Body of pancreas (tissue), 4 donors: ENCODE measurements around the gene PTDSS2. TPM values are rescaled to one million over a fixed set of nuclear protein-coding genes. Genes with fewer than 3 reads are reported as not detected.
A peak's percentile ranks its signal among the peaks of the same experiment; 100 is the strongest.

Experiments used
- ATAC-seq: fragments of 150-250 bp; one replicate; pipeline ENCODE4 v1.9.1; 2016
- DNase-seq, 4 donors: peaks; one replicate each; pipeline ENCODE4 v3.0.0-alpha.2; 2019
- H3K27ac ChIP-seq, 4 donors: fragments of 200-600 bp; sonication (generic); 1 replicate in 3 of 4; 2 replicates in 1 of 4; pipeline versions ENCODE4 v1.5.1 to v1.6.1; 2016 to 2019; ENCODE audit warnings: mild to moderate bottlenecking in 1 of 4, mixed read lengths in 1 of 4, moderate library complexity in 1 of 4
- H3K27me3 ChIP-seq, 2 donors: fragments of 200-600 bp; sonication (generic); one replicate each; pipeline ENCODE4 v1.6.0; 2016; ENCODE audit warnings: mild to moderate bottlenecking in 1 of 2
- H3K36me3 ChIP-seq, 2 donors: fragments of 200-600 bp; sonication (generic); replicated peaks in 1 of 2; 2 replicates each; pipeline ENCODE4 v1.5.1; 2016; ENCODE audit warnings: low read depth in 2 of 2; ENCODE audit not compliant: insufficient read depth in 1 of 2
- H3K4me1 ChIP-seq: fragments of 200-600 bp; sonication (generic); one replicate; pipeline ENCODE4 v1.6.0; 2016
- H3K4me3 ChIP-seq, 2 donors: fragments of 200-600 bp; sonication (generic); 1 replicate in 1 of 2; 2 replicates in 1 of 2; pipeline ENCODE4 v1.5.1; 2016 to 2019
- H3K9me3 ChIP-seq, 3 donors: fragments of 200-600 bp; sonication (generic); 1 replicate in 2 of 3; 2 replicates in 1 of 3; pipeline ENCODE4 v1.5.1; 2016
- POLR2A ChIP-seq, 3 donors: fragments of 450-650 bp; IDR thresholded peaks; one replicate each; pipeline ENCODE4 v1.6.1; 2016; ENCODE audit warnings: antibody characterized with exemption in 3 of 3, mild to moderate bottlenecking in 2 of 3
- WGBS, 2 donors: methylation state at CpG; one replicate each; pipeline ENCODE4 v1.1.5; 2017; 5-methylcytosine and 5-hydroxymethylcytosine counted together
- intact Hi-C: fragments of 100-400 bp; cut with DNase I; formaldehyde crosslinking; loops from one replicate; pipeline ENCODE4 v1.15.1; 2023
- total RNA-seq, 2 donors: library from RNA; depleted of rRNA; stranded (reverse); fragments of >200 nt; gene quantifications; one replicate each; pipeline ENCODE4 v1.1.0, GENCODE V29; 2016
- TF ChIP-seq, protein P1 (sequence below), 7 experiments: fragments of 450-650 bp in 4 of 7; fragments of 200-600 bp in 3 of 7; sonication (generic) in 3 of 7; IDR thresholded peaks; one replicate each; pipeline ENCODE4 v1.5.1; 2016 to 2019; ENCODE audit warnings: antibody characterized with exemption in 7 of 7

PTDSS2 gene
- total RNA-seq, 2 donors from 2014 or later = 17.4 to 93.3 TPM

DNA sequence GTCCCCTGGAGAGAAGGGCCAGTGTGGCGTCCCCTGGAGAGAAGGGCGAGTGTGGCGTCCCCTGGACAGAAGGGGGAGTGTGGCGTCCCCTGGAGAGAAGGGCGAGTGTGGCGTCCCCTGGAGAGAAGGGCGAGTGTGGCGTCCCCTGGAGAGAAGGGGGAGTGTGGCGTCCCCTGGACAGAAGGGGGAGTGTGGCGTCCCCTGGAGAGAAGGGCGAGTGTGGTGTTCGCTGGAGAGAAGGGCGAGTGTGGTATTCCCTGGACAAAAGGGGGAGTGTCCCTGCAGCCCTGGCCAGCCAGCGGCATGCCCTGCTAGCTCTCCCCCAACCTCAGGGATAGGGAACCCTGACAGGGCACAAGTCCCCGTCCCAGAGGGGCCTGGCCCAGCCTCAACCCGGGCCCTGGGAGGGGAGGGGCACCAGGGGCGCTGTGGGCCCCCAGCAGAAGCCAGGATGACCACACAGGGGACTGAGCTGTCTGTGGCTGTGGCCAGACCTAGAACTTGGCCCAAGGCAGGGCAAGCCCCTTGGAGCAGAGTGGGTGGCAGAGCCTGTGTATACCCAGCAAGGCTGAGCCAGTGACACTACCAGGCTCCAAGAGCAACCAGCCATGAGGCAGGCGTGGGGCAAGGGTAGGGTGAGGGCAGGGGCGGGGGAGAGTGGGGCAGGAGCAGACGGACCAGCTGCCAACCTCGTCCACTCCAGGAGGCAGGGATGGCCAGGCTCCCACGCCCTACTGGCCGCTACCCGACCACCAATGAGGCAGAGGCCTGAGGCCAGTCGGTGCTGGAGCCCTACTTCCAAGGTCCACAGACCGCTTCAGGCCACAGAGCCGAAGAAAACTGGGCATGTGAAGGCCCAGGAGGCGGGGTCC lies 81.1 kb downstream of the PTDSS2 start:
- Histone ChIP-seq H3K4me1 (peaks cover 15% of the 10 kb centered on the region), H3K36me3 (peaks cover 0 to 1% of the 10 kb centered on the region in 2 donors), H3K27me3 (no peaks in the 10 kb centered on the region), H3K27ac (no peak overlapping the region), H3K9me3 (no peaks in the 10 kb centered on the region), H3K4me3 (no peak overlapping the region)
- 81 to 88% methylated on average over 19 to 20 of the region's 28 CpGs for WGBS, 2 donors
- TF ChIP-seq, protein P1, sequence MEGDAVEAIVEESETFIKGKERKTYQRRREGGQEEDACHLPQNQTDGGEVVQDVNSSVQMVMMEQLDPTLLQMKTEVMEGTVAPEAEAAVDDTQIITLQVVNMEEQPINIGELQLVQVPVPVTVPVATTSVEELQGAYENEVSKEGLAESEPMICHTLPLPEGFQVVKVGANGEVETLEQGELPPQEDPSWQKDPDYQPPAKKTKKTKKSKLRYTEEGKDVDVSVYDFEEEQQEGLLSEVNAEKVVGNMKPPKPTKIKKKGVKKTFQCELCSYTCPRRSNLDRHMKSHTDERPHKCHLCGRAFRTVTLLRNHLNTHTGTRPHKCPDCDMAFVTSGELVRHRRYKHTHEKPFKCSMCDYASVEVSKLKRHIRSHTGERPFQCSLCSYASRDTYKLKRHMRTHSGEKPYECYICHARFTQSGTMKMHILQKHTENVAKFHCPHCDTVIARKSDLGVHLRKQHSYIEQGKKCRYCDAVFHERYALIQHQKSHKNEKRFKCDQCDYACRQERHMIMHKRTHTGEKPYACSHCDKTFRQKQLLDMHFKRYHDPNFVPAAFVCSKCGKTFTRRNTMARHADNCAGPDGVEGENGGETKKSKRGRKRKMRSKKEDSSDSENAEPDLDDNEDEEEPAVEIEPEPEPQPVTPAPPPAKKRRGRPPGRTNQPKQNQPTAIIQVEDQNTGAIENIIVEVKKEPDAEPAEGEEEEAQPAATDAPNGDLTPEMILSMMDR (IDR thresholded peaks at IDR 0.05) = no peak
- TF ChIP-seq POLR2A (IDR thresholded peaks at IDR 0.05) = no peak
- no peak for ATAC-seq
- DNase-seq = peak in 1 of 4 donors; percentile 12
- intact Hi-C loops = no loop called here

DNA sequence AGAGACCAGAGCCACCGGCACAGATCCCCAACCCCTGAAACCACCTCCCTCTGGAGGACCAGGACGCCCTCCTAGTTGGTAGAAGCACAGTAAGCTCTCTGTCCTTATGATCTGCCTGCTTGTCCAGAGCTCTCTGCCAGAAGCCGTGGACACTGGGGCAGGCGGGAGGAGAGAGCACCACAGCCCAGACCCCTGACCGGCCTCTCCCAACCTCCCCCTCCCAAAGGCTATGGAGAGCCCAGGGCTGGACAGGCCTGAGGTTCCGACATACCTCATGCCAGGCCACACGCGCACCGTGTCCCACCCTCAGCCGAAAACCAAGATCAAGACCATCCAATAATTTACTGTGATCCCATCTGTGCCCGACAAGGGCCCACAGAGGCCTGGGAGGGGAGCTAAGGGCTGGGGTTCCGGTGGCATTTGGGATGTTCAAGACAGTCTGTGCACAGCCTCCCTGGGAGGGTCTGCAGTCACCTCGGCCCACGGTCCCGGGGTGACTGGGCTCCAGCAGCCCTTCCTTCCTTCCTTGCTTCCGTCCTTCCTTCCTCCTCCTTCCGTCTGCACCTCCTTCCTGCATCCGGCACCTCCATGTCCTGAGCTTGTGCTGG lies 81.9 kb downstream of the PTDSS2 start:
- TF ChIP-seq, protein P1 (IDR thresholded peaks at IDR 0.05) = no peak
- no peak for TF ChIP-seq POLR2A (IDR thresholded peaks at IDR 0.05)
- Histone ChIP-seq H3K27me3 (no peaks in the 10 kb centered on the region), H3K36me3 (peaks cover 0 to 1% of the 10 kb centered on the region in 2 donors), H3K27ac (no peak overlapping the region), H3K9me3 (no peaks in the 10 kb centered on the region), H3K4me1 (peaks cover 23% of the 10 kb centered on the region), H3K4me3 (no peak overlapping the region)
- DNase-seq (no peak), ATAC-seq (no peak)
- intact Hi-C loops = no loop called here
- 92 to 95% methylated on average over 12 to 18 of the region's 18 CpGs for WGBS, 2 donors

DNA sequence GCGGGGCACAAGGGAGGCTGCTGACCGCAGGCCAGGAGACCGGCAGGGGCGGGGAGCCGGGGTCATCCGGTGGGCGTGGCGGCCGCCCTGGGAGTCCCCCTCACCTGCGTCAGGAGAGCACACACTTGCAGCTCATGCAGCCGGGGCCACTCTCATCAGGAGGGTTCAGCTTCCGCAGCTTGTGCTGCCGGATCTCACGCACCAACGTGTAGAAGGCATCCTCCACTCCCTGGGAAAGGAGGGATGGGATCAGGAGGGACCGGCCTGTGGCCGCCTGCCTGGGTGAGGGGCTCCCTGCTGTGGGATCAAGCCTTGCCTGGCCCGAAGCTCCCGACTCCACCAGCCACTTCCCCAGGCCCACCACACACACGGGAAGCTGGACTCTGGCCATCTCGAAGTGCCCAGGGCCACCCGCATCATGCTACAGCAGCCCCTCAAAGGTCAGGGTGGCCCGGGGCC lies 82.5 kb downstream of the PTDSS2 start:
- H3K9me3 ChIP-seq = no peaks in the 10 kb centered on the region
- H3K27me3 ChIP-seq = no peaks in the 10 kb centered on the region
- H3K4me3 ChIP-seq = no peak overlapping the region
- peak in 2 of 4 donors; percentile 13 for DNase-seq
- WGBS, 2 donors = 89 to 90% methylated on average over 13 to 22 of the region's 23 CpGs
- TF ChIP-seq POLR2A (IDR thresholded peaks at IDR 0.05) = no peak
- TF ChIP-seq, protein P1 (IDR thresholded peaks at IDR 0.05) = no peak
- peaks cover 28% of the 10 kb centered on the region for H3K4me1 ChIP-seq
- no peak overlapping the region for H3K27ac ChIP-seq
- intact Hi-C loops = no loop called here
- peaks cover 0 to 1% of the 10 kb centered on the region in 2 donors for H3K36me3 ChIP-seq
- no peak for ATAC-seq

DNA sequence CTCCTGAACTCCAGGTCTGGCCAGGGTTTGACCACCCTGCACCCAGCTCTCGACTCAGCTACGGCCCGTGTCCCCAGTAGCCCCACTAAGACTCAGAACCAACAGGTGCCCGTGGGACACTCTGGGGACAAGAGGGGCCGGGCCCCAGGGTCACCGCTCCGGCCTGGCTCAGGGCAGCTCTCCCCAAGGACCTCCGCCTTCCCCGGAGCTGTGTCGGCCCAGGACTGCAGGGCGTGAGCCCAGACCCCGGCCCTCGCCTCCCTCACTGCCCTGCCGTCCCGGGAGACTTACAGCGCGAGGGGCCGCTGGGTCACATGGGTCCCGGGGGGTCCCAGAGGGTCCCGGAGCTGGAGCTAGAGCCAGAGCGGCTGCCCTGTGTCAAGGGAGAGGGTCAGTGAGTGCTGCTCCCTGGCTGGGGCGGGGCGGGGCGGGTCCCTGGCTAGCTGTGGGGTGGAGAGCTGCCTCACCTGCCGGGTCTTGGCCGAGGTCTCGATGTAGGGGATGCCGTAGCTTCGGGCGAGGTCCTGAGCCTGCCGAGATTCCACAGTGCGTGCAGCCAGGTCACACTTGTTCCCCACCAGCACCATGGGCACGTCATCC lies 83.0 kb downstream of the PTDSS2 start:
- 91 to 94% methylated on average over 8 to 22 of the region's 33 CpGs for WGBS, 2 donors
- Histone ChIP-seq H3K27ac (no peak overlapping the region), H3K4me1 (peaks cover 33% of the 10 kb centered on the region), H3K27me3 (no peaks in the 10 kb centered on the region), H3K36me3 (peaks cover 0 to 1% of the 10 kb centered on the region in 2 donors), H3K9me3 (no peaks in the 10 kb centered on the region), H3K4me3 (no peak overlapping the region)
- TF ChIP-seq, protein P1 (IDR thresholded peaks at IDR 0.05) = no peak
- no peak for TF ChIP-seq POLR2A (IDR thresholded peaks at IDR 0.05)
- ATAC-seq (no peak), DNase-seq (peak in 2 of 4 donors; percentile 11 to 14)
- intact Hi-C loops = no loop called here
